Measurements from ENCODE around the gene GAB2. TPM values are rescaled to one million over a fixed set of nuclear protein-coding genes. Genes with fewer than 3 reads are reported as not detected.

GAB2 gene
- total and polyA plus RNA-seq, 2 of the 4 experiments (the other 2 are of a cell fraction), result 3.3 to 5.9 TPM

- TF ChIP-seq, protein P1, sequence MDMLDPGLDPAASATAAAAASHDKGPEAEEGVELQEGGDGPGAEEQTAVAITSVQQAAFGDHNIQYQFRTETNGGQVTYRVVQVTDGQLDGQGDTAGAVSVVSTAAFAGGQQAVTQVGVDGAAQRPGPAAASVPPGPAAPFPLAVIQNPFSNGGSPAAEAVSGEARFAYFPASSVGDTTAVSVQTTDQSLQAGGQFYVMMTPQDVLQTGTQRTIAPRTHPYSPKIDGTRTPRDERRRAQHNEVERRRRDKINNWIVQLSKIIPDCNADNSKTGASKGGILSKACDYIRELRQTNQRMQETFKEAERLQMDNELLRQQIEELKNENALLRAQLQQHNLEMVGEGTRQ (IDR thresholded peaks at IDR 0.05; ENCODE audit: low read depth, low read length), result no peak
- no peak for TF ChIP-seq RAD21 (IDR thresholded peaks at IDR 0.05; ENCODE audit: low read length)
- TF ChIP-seq MAFK (IDR thresholded peaks at IDR 0.05; ENCODE audit: low read depth, low read length), result no peak
- TF ChIP-seq RCOR1 (IDR thresholded peaks at IDR 0.05; ENCODE audit: insufficient replicate concordance, low read length), result no peak
- no peak for TF ChIP-seq FOS (IDR thresholded peaks at IDR 0.05; ENCODE audit: low read depth, low read length)
Observed at GRCh38 chr11:78351979-78352841, 65.4 kb downstream of the GAB2 start (continued).

Data from IMR-90 (cell line).